C4-2B (cell line): ENCODE data around the gene C1QTNF9B.

Experiments used
- CTCF ChIP-seq: fragments of 450-650 bp; conservative IDR thresholded peaks from 2 replicates; pipeline ENCODE4 v1.5.1; 2017; ENCODE audit warnings: mild to moderate bottlenecking
- ZFX ChIP-seq: fragments of 450-650 bp; IDR thresholded peaks from 2 replicates; pipeline ENCODE4 v1.6.1; 2017

DNA sequence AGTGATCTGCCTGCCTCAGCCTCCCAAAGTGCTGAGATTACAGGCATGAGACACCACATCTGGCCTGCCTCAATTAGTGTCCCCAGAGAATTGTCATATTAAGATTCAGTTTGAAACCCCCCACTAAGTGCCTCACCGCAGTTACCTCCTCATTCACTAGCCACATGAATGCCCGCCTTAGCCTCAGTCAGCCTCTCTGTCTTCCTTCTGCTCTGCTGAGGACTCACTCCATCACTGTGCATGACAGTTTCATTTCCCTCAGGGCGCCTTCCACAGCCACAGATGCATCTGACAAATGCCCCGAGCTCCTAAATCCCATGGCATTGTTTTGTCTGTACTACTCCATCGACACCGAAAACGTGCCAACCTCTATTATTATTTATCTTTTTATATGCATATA is 31.4 kb downstream of the C1QTNF9B start:
- TF ChIP-seq CTCF (no peak), ZFX (no peak)
